ENCODE data around the gene SPECC1.
"Not testable (repeated sequence)": the region's sequence is repeated elsewhere in the genome, so short reads cannot be mapped to it uniquely, and the experiment has no call there.

Gene SPECC1

DNA sequence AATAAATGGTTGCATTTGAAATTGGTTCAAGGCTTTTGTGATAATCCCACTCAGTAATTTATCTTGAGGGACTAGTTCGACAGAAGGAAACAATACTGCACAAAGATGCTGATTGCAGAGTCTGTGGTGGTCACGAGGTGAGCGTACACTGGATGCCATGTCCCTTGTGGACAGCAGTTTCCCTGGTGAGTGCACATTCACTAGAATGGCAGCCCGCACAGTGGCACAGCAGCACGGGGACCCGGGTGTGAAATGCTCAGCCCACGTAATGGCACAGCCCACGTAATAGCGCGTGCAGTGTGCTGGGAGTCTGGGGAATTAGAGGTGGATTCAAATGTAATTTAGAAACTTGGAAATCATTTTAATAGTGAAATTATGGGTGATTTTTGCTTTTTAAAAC is 304.1 kb downstream of the SPECC1 start:
- DNase-seq (ENCODE audit: low spot score) = no peak

DNA sequence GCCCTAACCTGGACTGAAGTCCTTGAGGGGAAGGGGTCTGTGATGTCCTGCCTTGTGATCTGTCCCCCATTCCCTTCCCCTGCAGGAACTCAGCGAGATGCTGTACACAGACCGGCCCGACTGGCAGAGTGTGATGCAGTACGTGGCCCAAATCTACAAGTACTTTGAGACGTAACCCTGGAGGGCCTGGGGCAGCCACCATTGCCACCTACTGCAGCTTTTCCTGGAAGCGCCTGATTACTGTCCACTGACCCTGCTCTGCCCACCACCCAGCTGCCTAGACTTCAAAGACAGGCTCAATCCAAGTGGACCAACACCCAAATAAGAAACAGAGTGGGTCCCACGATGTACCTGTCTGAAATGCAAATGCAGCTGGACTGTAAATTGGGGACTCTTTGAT is 304.7 kb downstream of the SPECC1 start:
- no peak for DNase-seq (ENCODE audit: low spot score)

DNA sequence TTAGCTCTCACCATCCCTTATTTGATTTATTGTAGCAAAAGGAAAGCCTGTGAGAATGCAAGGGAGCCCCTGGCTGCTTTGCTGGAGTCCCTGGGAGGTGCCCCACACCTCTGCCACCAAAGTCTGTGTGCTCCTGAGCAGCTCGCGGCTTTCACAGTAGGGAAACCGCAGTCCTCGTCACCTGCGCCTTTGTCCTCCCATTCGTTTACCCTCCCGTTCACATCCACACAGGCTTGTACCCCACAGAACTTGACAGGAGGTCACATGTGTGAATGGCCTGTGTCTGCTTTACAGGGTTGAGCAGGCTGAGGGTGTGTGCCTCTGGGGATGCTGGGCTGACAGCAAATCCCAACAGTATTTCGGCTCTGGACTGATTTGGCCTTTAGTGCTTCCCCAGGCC is 305.7 kb downstream of the SPECC1 start:
- DNase-seq (ENCODE audit: low spot score) = no peak

- no peak for DNase-seq (ENCODE audit: low spot score)
Observed at GRCh38 chr17:20315311-20315710, 306.2 kb downstream of the SPECC1 start.

- no peak for DNase-seq (ENCODE audit: low spot score)
Observed at GRCh38 chr17:20315821-20316220, 306.7 kb downstream of the SPECC1 start.

GRCh38 chr17:20320535-20321229 is 311.5 kb downstream of the SPECC1 start:
- DNase-seq (ENCODE audit: low spot score) = peak; percentile 47

DNA sequence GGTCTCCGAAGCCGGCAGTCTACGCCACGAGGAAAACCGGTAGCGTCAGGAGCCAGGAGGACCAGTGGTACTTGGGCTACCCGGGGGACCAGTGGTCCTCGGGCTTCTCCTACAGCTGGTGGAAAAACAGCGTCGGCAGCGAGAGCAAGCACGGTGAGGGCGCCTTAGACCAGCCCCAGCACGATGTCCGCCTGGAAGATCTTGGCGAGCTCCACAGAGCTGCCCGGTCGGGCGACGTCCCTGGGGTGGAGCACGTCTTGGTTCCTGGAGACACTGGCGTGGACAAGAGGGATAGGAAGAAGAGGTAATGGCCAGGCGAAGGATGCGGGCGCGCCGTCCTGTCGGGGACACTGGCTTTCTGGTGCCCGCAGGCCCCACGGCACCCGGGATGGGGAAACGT is 312.2 kb downstream of the SPECC1 start:
- DNase-seq (ENCODE audit: low spot score) = not testable (repeated sequence)

GRCh38 chr17:20327739-20328138 is 318.6 kb downstream of the SPECC1 start:
- DNase-seq (ENCODE audit: low spot score) = not testable (repeated sequence)

DNA sequence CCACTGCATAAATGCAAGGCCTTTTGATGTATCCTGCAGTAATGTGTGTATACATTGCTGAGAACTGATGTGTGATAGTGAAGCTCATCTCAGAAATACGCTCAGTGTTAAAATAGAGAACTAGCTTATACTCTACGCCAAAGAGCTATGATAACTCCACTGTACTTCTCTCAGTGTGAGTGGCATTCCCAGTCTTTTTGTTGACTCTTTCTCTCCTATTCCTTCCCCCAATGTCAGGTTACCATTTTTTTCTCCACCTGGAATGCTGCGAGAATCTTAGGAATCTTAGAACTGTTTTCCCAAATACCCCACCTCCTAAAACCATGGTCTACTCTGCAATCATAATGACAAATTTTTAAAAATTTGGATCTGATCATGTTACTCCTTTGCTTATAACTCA is 342.2 kb downstream of the SPECC1 start:
- not testable (repeated sequence) for DNase-seq (ENCODE audit: low spot score)

DNA sequence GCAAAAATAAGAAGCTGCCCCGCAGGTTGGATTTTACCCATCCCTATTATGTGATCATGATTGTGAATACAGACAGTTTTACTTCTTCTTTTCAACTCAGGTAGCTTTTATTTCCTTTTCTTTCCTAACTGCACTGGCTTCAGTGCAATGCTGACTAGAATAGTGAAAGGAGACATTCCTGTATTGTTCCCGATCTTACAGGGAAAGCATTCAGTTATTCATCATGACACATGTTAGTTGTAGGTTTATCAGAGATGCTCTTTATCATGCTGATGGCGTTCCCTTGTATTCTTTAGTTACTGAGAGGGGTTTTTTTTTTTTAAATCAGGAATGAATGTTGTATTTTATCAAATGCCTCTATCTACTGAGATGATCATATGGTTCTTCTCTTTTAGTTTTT is 343.4 kb downstream of the SPECC1 start:
- DNase-seq (ENCODE audit: low spot score) = not testable (repeated sequence)

- DNase-seq (ENCODE audit: low spot score) = not testable (repeated sequence)
Observed at GRCh38 chr17:20363846-20364245, 354.7 kb downstream of the SPECC1 start.

Data from kidney capillary endothelial cell (primary cell).